Right cardiac atrium (tissue), 5 donors: ENCODE results near the gene REC8. TPM values are rescaled to one million over a fixed set of nuclear protein-coding genes. Genes with fewer than 3 reads are reported as not detected.

ENCODE experiments used
- ATAC-seq, 2 donors: fragments of 200-7000 bp; cut with Tn5 transposase; one replicate each; pipeline versions ENCODE4 v1.8.0 to v1.9.1; 2020; ENCODE audit warnings: moderate library complexity in 2 of 2, mild to moderate bottlenecking in 1 of 2
- DNase-seq, 3 donors: peaks; one replicate each; pipeline ENCODE4 v3.0.0-alpha.2; 2020
- H3K27ac ChIP-seq: one replicate; pipeline ENCODE4 v1.5.1; 2013; ENCODE audit warnings: mild to moderate bottlenecking, low read length, control low read depth, moderate library complexity
- H3K27me3 ChIP-seq: one replicate; pipeline ENCODE4 v1.6.1; 2013; ENCODE audit not compliant: control insufficient read depth, insufficient read depth
- H3K4me1 ChIP-seq: one replicate; pipeline ENCODE4 v1.6.1; 2013; ENCODE audit warnings: low read length; ENCODE audit not compliant: control insufficient read depth, insufficient read depth
- H3K4me3 ChIP-seq: one replicate; pipeline ENCODE4 v1.5.1; 2013; ENCODE audit warnings: low read length, control low read depth
- H3K9me3 ChIP-seq: one replicate; pipeline ENCODE4 v1.6.1; 2013; ENCODE audit warnings: low read length; ENCODE audit not compliant: control insufficient read depth
- WGBS: extraction: QIAGEN DNeasy Blood & Tissue Kit; methylation state at CpG from one replicate; pipeline ENCODE4 v1.1.7; 2013; 5-methylcytosine and 5-hydroxymethylcytosine counted together
- intact Hi-C, 4 donors: fragments of 100-400 bp; cut with DNase I; formaldehyde crosslinking; loops; one replicate each; pipeline versions ENCODE4 v1.11.0 to v1.14.0; 2022 to 2023
- long read RNA-seq, 4 donors: library from polyadenylated mRNA; unstranded; transcript quantifications; one replicate each; pipeline ENCODE4 v2.0.0, GENCODE V29; 2020 to 2021
- polyA plus RNA-seq: library from polyadenylated mRNA; stranded (reverse); fragments of 200-250 nt; gene quantifications from one replicate; pipeline ENCODE4 v1.2.3, GENCODE V29; 2013
- total RNA-seq, 4 donors: library from RNA; stranded (reverse); fragmentation: NEBNext Ultra II Directional; extraction: Animal tissue kit (Norgen Biotek cat#: 25700); gene quantifications; one replicate each; pipeline ENCODE4 v1.2.1, GENCODE V29; 2021
- donor health status: healthy with polysubstance abuse.
- donor health status: DM: no; HTN: yes; CAD: no.
- donor health status: DM: no; HTN: no; CAD: no.
- donor health status: DM: no; HTN: yes; CAD: no; lungs with severe emphysema.
- donor health status: DM: yes; HTN: yes; CAD: no.

Gene REC8, protein sequence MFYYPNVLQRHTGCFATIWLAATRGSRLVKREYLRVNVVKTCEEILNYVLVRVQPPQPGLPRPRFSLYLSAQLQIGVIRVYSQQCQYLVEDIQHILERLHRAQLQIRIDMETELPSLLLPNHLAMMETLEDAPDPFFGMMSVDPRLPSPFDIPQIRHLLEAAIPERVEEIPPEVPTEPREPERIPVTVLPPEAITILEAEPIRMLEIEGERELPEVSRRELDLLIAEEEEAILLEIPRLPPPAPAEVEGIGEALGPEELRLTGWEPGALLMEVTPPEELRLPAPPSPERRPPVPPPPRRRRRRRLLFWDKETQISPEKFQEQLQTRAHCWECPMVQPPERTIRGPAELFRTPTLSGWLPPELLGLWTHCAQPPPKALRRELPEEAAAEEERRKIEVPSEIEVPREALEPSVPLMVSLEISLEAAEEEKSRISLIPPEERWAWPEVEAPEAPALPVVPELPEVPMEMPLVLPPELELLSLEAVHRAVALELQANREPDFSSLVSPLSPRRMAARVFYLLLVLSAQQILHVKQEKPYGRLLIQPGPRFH
- total RNA-seq, result 1 to 10 TPM; 1.9 to 5.8 (median 3.2) TPM
- polyA plus RNA-seq, result 4.1 TPM
- long read RNA-seq, donor 1, partial matches to known transcripts, result 0 of 2 reads
- long read RNA-seq, donor 1, other reads (novel, unspliced or antisense), result 0 of 2 reads
- long read RNA-seq, donor 2, partial matches to known transcripts, result 0 of 1 reads
- long read RNA-seq, donor 2, other reads (novel, unspliced or antisense), result 0 of 1 reads
- long read RNA-seq, donor 3, partial matches to known transcripts, result 0 of 1 reads
- long read RNA-seq, donor 3, other reads (novel, unspliced or antisense), result 0 of 1 reads
- long read RNA-seq, donor 4, result 0 reads

- intact Hi-C loops, result no loop called here
- Histone ChIP-seq H3K27me3 (no peaks in the 10 kb centered on the region), H3K4me3 (no peak within 1 kb of the TSS), H3K27ac (no peak within 1 kb of the TSS), H3K4me1 (no peaks in the 10 kb centered on the region), H3K9me3 (no peaks in the 10 kb centered on the region)
- DNase-seq, result peak; percentile 77 to 92 (median 91)
- ATAC-seq, result peak; percentile 82 to 86
- WGBS, result 14% methylated on average over 63 of the region's 63 CpGs
Measured at GRCh38 chr14:24171422-24172260, at the start of gene REC8. TSS of gene REC8 (plus strand) at chr14:24172080. CDS start at chr14:24172553, 473 bp downstream.

DNA sequence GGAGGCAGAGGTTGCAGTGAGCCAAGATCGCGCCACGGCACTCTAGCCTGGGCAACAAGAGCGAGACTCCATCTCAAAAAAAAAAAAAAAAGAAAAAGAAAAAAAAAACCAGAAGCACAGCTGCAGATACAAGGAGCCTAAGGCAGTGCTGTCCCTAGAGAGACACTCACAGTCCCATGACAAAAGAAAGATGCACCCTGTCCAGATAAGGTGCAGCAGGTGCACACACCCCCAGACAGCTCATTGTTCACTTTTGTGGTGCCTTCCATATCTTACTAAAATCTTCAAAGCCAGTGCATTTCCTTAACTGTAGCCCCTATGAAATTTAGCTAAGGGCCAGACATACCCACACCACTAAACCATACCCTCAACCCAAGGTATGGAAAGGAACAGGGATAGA, 49.5 kb upstream of the REC8 start:
- ATAC-seq, result no peak
- Histone ChIP-seq H3K27me3 (no peaks in the 10 kb centered on the region), H3K4me1 (no peaks in the 10 kb centered on the region), H3K9me3 (no peaks in the 10 kb centered on the region), H3K27ac (no peak overlapping the region), H3K4me3 (no peak overlapping the region)
- DNase-seq, result no peak
- WGBS, result 96% methylated on average over 4 of the region's 4 CpGs
- intact Hi-C loops, result no loop called here

DNA sequence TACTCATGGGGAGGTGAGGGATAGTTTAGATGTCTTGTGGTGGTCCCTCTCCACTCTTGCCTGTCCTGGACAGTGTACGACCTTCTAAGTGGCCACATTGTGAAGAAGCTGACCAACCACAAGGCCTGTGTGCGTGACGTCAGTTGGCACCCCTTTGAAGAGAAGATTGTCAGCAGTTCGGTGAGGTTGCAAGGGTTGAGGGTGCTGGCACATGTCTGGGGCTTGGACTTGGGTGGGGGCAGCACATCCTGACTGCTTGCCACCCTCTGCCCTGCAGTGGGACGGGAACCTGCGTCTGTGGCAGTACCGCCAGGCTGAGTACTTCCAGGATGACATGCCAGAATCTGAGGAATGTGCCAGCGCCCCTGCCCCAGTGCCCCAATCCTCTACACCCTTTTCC, 49.0 kb upstream of the REC8 start:
- H3K27ac ChIP-seq, result no peak overlapping the region
- no peak overlapping the region for H3K4me3 ChIP-seq
- DNase-seq (no peak), ATAC-seq (peak in 1 of 2 donors; percentile 25)
- H3K9me3 ChIP-seq, result no peaks in the 10 kb centered on the region
- 76% methylated on average over 8 of the region's 8 CpGs for WGBS
- H3K27me3 ChIP-seq, result no peaks in the 10 kb centered on the region
- no peaks in the 10 kb centered on the region for H3K4me1 ChIP-seq
- intact Hi-C loops, result no loop called here

GRCh38 chr14:24123424-24124417, 48.2 kb upstream of the REC8 start:
- intact Hi-C loops, result no loop called here

DNA sequence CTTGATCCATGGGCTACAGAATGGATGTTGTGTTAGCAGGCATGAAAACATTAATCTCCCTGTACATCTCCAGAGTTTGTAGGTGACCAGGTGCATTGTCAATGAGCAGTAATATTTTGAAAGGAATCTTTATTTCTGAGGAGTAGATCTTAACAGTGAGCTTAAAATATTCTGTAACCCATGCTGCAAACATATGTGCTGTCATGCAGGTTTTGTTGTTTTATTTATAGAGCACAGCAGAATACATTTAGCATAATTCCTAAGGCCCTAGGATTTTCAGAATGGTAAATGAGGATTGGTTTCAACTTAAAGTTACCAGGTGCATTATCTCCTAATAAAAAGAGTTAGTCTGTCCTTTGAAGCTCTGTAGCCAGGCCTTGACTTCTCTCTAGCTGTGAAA, 44.9 kb upstream of the REC8 start:
- Histone ChIP-seq H3K27ac (no peak overlapping the region), H3K4me1 (peaks cover 6% of the 10 kb centered on the region), H3K9me3 (no peaks in the 10 kb centered on the region), H3K4me3 (no peak overlapping the region), H3K27me3 (no peaks in the 10 kb centered on the region)
- no peak for ATAC-seq
- no peak for DNase-seq
- intact Hi-C loops, result no loop called here

More at GRCh38 chr14:24123424-24124417, 48.2 kb upstream of the REC8 start:
- DNase-seq (no peak), ATAC-seq (peak; percentile 5 to 25)
- H3K27me3 ChIP-seq, result no peaks in the 10 kb centered on the region
- 81% methylated on average over 9 of the region's 9 CpGs for WGBS
- no peaks in the 10 kb centered on the region for H3K4me1 ChIP-seq
- H3K27ac ChIP-seq, result no peak overlapping the region
- H3K9me3 ChIP-seq, result no peaks in the 10 kb centered on the region
- no peak overlapping the region for H3K4me3 ChIP-seq

GRCh38 chr14:24127673-24128072, 44.2 kb upstream of the REC8 start:
- Histone ChIP-seq H3K4me1 (peaks cover 6% of the 10 kb centered on the region), H3K27ac (no peak overlapping the region), H3K4me3 (no peak overlapping the region), H3K27me3 (no peaks in the 10 kb centered on the region), H3K9me3 (no peaks in the 10 kb centered on the region)
- WGBS, result 90% methylated on average over 2 of the region's 2 CpGs
- DNase-seq (no peak), ATAC-seq (no peak)
- intact Hi-C loops, result no loop called here

DNA sequence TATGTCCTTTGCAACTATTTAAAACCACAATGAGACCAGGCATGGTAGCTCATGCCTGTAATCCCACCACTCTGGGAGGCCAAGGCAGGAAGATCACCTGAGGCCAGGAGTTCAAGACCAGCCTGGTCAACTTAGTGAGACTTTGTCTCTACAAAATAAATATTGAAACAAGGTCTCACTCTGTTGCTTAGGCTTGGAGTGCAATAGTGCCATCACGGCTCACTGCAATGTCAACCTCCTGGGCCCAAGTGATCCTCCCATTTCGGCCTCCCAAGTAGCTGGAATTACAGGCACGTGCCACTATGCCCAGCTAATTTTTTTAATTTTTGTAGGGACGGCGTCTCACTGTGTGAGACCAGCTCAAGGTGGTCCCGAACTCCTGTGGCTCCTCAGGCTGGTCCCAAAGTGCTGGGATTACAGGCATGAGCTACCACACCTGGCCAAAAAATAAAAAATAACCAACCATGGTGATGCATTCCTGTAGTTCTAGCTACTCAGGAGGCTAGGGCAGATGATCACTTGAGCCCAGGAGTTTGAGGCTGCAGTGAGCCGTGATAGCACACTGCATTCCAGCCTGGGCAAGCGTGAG, 42.4 kb upstream of the REC8 start:
- 91% methylated on average over 8 of the region's 8 CpGs for WGBS
- no peaks in the 10 kb centered on the region for H3K27me3 ChIP-seq
- DNase-seq (no peak), ATAC-seq (no peak)
- H3K4me3 ChIP-seq, result no peak overlapping the region
- no peak overlapping the region for H3K27ac ChIP-seq
- intact Hi-C loops, result no loop called here
- H3K4me1 ChIP-seq, result peaks cover 6% of the 10 kb centered on the region
- no peaks in the 10 kb centered on the region for H3K9me3 ChIP-seq

DNA sequence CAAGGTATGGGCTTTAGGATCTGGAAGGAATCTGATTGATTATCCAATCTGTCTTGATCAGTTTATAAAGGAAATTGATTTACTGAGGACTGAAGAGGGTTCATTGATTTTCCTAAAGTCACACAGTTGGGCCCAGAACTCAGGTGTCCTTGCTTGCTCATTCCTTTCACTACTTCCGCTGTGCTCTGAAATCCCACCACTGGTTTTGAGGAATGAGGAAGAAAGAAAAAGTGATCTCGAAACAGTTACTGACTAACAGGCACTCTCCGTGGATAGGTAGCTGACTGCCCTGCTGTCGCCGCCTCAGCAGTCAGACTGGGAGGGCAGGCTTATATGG, 41.5 kb upstream of the REC8 start, which contains the start of gene FITM1:
Gene FITM1, plus strand, starts transcription at position 280 of the 337 bp plus-strand sequence. CDS start 905 bp downstream, outside the sequence.
- intact Hi-C loops, result no loop called here
- Histone ChIP-seq H3K27ac (peak within 1 kb of the TSS; percentile 99), H3K4me1 (peaks cover 6% of the 10 kb centered on the region), H3K4me3 (no peak within 1 kb of the TSS), H3K27me3 (no peaks in the 10 kb centered on the region), H3K9me3 (no peaks in the 10 kb centered on the region)
- ATAC-seq, result no peak
- WGBS, result 87% methylated on average over 5 of the region's 5 CpGs
- no peak for DNase-seq

DNA sequence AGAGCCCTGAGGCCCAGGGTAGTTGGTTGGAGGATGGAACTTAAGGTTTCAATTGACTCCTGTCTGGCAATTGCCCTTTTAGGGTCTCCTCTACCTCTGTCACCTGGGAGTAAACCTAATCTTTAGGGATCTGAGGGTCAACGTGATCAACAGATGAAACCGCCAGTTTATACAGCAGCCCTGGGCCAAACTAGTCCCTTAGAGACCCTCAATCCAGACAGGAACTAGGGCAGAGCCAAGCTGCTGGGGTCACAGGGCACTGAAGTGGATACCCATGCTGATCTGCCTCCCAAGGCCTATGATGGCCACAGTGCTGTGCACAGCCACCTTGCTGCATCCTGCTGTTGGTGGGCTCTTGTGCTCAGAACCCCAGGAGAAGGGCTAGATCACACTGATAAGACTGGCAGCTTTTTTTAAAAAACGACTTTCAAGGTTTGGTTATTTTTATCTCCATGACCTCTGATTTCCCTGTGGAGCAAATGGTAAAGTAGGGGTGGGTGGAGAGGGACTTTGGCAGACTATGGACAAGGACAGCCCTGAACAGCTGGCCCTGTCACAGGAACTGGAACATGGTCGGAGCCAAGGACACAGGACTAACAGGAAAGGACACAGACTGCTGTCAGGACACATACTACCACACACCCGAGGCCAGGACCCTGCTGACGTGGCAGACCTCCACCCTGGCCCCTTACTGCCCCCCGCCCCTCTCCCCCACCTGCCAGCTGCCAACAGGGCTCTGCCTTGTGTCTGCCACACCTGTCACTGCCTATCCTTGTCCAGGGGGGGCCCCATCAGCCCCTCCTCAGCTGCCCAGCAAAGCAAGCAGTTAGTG, 40.9 kb upstream of the REC8 start:
- WGBS, result 26% methylated on average over 7 of the region's 7 CpGs
- no peak overlapping the region for H3K4me3 ChIP-seq

More for the DNA sequence above, 40.9 kb upstream of the REC8 start:
- Histone ChIP-seq H3K27me3 (no peaks in the 10 kb centered on the region), H3K4me1 (peaks cover 6% of the 10 kb centered on the region), H3K9me3 (no peaks in the 10 kb centered on the region), H3K27ac (peak overlapping the region; percentile 99)
- intact Hi-C loops, result no loop called here
- peak; percentile 73 to 90 (median 87) for DNase-seq
- ATAC-seq, result peak; percentile 66 to 68
